HCT116 (cell line): ENCODE results near the gene HUS1B. TPM values are rescaled to one million over a fixed set of nuclear protein-coding genes. Genes with fewer than 3 reads are reported as not detected.

Source experiments
- ATAC-seq: fragments of 200-7000 bp; cut with Tn5 transposase; 2 replicates; pipeline ENCODE4 v1.9.1; 2020; ENCODE audit warnings: mild to moderate bottlenecking, moderate library complexity
- BruUV-seq: library from RNA; stranded (reverse); fragments of 400-500 nt; replicated peaks from 2 replicates; lab custom pipeline; 2021; lab: Mats Ljungman, UMichigan
- CTCF ChIA-PET: fragments of 300-600 bp; sonication (Branson Sonifier 250); formaldehyde crosslinking; loops from one replicate; lab custom pipeline; 2021; ENCODE audit warnings: antibody characterized with exemption; lab: Charles Lee
- POLR2A ChIA-PET: fragments of 300-600, 350-600 bp; sonication (Branson Sonifier 250); formaldehyde crosslinking; loops from one replicate; lab custom pipeline; 2021; ENCODE audit warnings: antibody characterized with exemption; lab: Charles Lee
- RAD21 ChIA-PET, 2 experiments: fragments of 300-600 bp; sonication (Branson Sonifier 250); formaldehyde crosslinking; loops; one replicate each; lab custom pipeline; 2023; ENCODE audit warnings: low total read pairs in 2 of 2; ENCODE audit not compliant: uncharacterized antibody in 2 of 2, unreplicated experiment in 2 of 2, low non-redundant PET in 1 of 2; lab: Charles Lee
- DNase-seq: peaks from one replicate; pipeline ENCODE4 v3.0.0-alpha.2; 2010; ENCODE audit warnings: low read depth, low spot score
- H2AFZ ChIP-seq: fragments of 200-600 bp; shearing (Covaris generic), sonication (generic); 2 replicates; pipeline ENCODE4 v1.6.1; 2017; ENCODE audit warnings: low read depth, mixed run types, mixed read lengths, antibody characterized with exemption, low read length; ENCODE audit not compliant: poor library complexity, severe bottlenecking
- H3K27ac ChIP-seq: 2 replicates; pipeline ENCODE4 v1.5.1; 2012; ENCODE audit warnings: low read depth, low read length
- H3K27me3 ChIP-seq: fragments of 200-600 bp; sonication (generic); 2 replicates; pipeline ENCODE4 v1.6.1; 2016; ENCODE audit warnings: mixed run types, low read length, mixed read lengths; ENCODE audit not compliant: insufficient read depth
- H3K36me3 ChIP-seq, 2 experiments: fragments of 200-500 bp in 1 of 2; fragments of 200-600 bp in 1 of 2; sonication (Bioruptor generic) in 1 of 2; sonication (generic) in 1 of 2; 2 replicates each; pipeline versions ENCODE4 v1.5.1 to v1.6.1; 2014 to 2016; ENCODE audit warnings: low read length in 2 of 2, inconsistent platforms in 1 of 2, mixed read lengths in 1 of 2, mixed run types in 1 of 2; ENCODE audit not compliant: insufficient read depth in 2 of 2, control insufficient read depth in 1 of 2
- H3K4me1 ChIP-seq, 2 experiments: fragments of 200-600 bp in 1 of 2; sonication (generic) in 1 of 2; 2 replicates each; pipeline versions ENCODE4 v1.5.1 to v1.6.1; 2012 to 2017; ENCODE audit warnings: low read length in 2 of 2, inconsistent platforms in 1 of 2, mild to moderate bottlenecking in 1 of 2, mixed read lengths in 1 of 2, mixed run types in 1 of 2, moderate library complexity in 1 of 2; ENCODE audit not compliant: insufficient read depth in 2 of 2, control insufficient read depth in 1 of 2
- H3K4me2 ChIP-seq: fragments of 200-600 bp; sonication (generic); 2 replicates; pipeline ENCODE4 v1.6.1; 2017; ENCODE audit warnings: mixed run types, low read length, mixed read lengths
- H3K4me3 ChIP-seq, 2 experiments: fragments of 200-600 bp in 1 of 2; sonication (generic) in 1 of 2; replicated peaks in 1 of 2; 2 replicates each; pipeline ENCODE4 v1.5.1; 2011 to 2016; ENCODE audit warnings: low read length in 2 of 2, control low read depth in 1 of 2, low read depth in 1 of 2, mild to moderate bottlenecking in 1 of 2, mixed read lengths in 1 of 2, mixed run types in 1 of 2
- H3K79me2 ChIP-seq: fragments of 200-600 bp; sonication (generic); 2 replicates; pipeline ENCODE4 v1.6.1; 2017; ENCODE audit warnings: mild to moderate bottlenecking, mixed run types, low read length, moderate library complexity, mixed read lengths; ENCODE audit not compliant: insufficient read depth
- H3K9ac ChIP-seq: fragments of 200-600 bp; sonication (generic); 2 replicates; pipeline ENCODE4 v1.6.1; 2016; ENCODE audit warnings: low read length, mixed read lengths
- H3K9me2 ChIP-seq: fragments of 200-600 bp; sonication (generic), shearing (Covaris generic); 2 replicates; pipeline ENCODE4 v1.6.1; 2017; ENCODE audit warnings: mixed run types, mild to moderate bottlenecking, moderate library complexity; ENCODE audit not compliant: insufficient read depth
- H3K9me3 ChIP-seq, 2 experiments: fragments of 200-500 bp in 1 of 2; fragments of 200-600 bp in 1 of 2; sonication (Bioruptor generic) in 1 of 2; sonication (generic) in 1 of 2; 2 replicates each; pipeline ENCODE4 v1.6.1; 2014 to 2017; ENCODE audit warnings: low read length in 2 of 2, mixed read lengths in 2 of 2, inconsistent platforms in 1 of 2, low read depth in 1 of 2, mild to moderate bottlenecking in 1 of 2, mixed run types in 1 of 2, moderate library complexity in 1 of 2; ENCODE audit not compliant: control insufficient read depth in 1 of 2, insufficient read depth in 1 of 2
- H4K20me1 ChIP-seq: fragments of 200-600 bp; sonication (generic), shearing (Covaris generic); 2 replicates; pipeline ENCODE4 v1.6.1; 2017; ENCODE audit warnings: mixed run types, mild to moderate bottlenecking, moderate library complexity; ENCODE audit not compliant: insufficient read depth
- CBX3 ChIP-seq: IDR thresholded peaks from 2 replicates; pipeline ENCODE4 v1.6.1; 2012; ENCODE audit warnings: low read depth
- EGR1 ChIP-seq: IDR thresholded peaks from 2 replicates; pipeline ENCODE4 v1.6.1; 2012; ENCODE audit warnings: low read depth
- ELF1 ChIP-seq: IDR thresholded peaks from 2 replicates; pipeline ENCODE4 v1.6.1; 2012; ENCODE audit warnings: low read depth, borderline replicate concordance
- EZH2 ChIP-seq: fragments of 200-600 bp; sonication (generic); IDR thresholded peaks from 2 replicates; pipeline ENCODE4 v1.6.1; 2017; ENCODE audit warnings: antibody characterized with exemption, mixed run types
- EZH2phosphoT487 ChIP-seq: fragments of 200-600 bp; IDR thresholded peaks from 2 replicates; pipeline ENCODE4 v1.6.1; 2018; ENCODE audit warnings: antibody characterized with exemption, borderline replicate concordance
- FOSL1 ChIP-seq: IDR thresholded peaks from 2 replicates; pipeline ENCODE4 v1.6.1; 2012; ENCODE audit warnings: low read depth
- JUND ChIP-seq: IDR thresholded peaks from 2 replicates; pipeline ENCODE4 v1.6.1; 2012
- POLR2AphosphoS5 ChIP-seq: IDR thresholded peaks from 2 replicates; pipeline ENCODE4 v1.6.1; 2011; ENCODE audit warnings: mild to moderate bottlenecking, low read depth, low read length, moderate library complexity
- RAD21 ChIP-seq: IDR thresholded peaks from 2 replicates; pipeline ENCODE4 v1.6.1; 2012; ENCODE audit warnings: low read depth, mild to moderate bottlenecking
- SIN3A ChIP-seq: IDR thresholded peaks from 2 replicates; pipeline ENCODE4 v1.6.1; 2012; ENCODE audit warnings: low read depth
- SP1 ChIP-seq: IDR thresholded peaks from 2 replicates; pipeline ENCODE4 v1.6.1; 2012; ENCODE audit warnings: low read depth
- SRF ChIP-seq: IDR thresholded peaks from 2 replicates; pipeline ENCODE4 v1.6.1; 2012; ENCODE audit warnings: low read depth
- TCF7L2 ChIP-seq: IDR thresholded peaks from 2 replicates; pipeline ENCODE4 v1.7.0; 2011; ENCODE audit warnings: borderline replicate concordance, inconsistent platforms; ENCODE audit not compliant: insufficient read depth, insufficient read length; ENCODE audit errors: extremely low read depth
- YY1 ChIP-seq: IDR thresholded peaks from 2 replicates; pipeline ENCODE4 v1.6.1; 2011; ENCODE audit warnings: low read length, low read depth, moderate library complexity, mild to moderate bottlenecking; ENCODE audit not compliant: insufficient replicate concordance; ENCODE audit errors: extremely low read depth
- ZNF274 ChIP-seq: fragments of 200-500 bp; sonication (Bioruptor generic); IDR thresholded peaks from 2 replicates; pipeline ENCODE4 v1.6.1; 2014; ENCODE audit warnings: mild to moderate bottlenecking, low read depth, low read length, inconsistent platforms
- intact Hi-C: fragments of 100-400 bp; cut with micrococcal nuclease; formaldehyde crosslinking; loops from 2 replicates; pipeline ENCODE4 v1.10.0; 2022
- total RNA-seq: library from RNA; stranded (reverse); gene quantifications from one replicate; pipeline ENCODE4 v1.2.1, GENCODE V29; 2021; ENCODE audit not compliant: unreplicated experiment
- TF ChIP-seq, protein P1 (sequence below), 3 experiments: fragments of 200-600 bp in 1 of 3; sonication (generic) in 1 of 3; IDR thresholded peaks in 2 of 3; conservative IDR thresholded peaks in 1 of 3; 2 replicates each; pipeline ENCODE4 v1.5.1; 2012 to 2017; ENCODE audit warnings: low read depth in 2 of 3, low read length in 2 of 3, antibody characterized with exemption in 1 of 3, borderline replicate concordance in 1 of 3, control low read depth in 1 of 3, mild to moderate bottlenecking in 1 of 3, mixed read lengths in 1 of 3, mixed run types in 1 of 3, moderate library complexity in 1 of 3; ENCODE audit not compliant: insufficient read depth in 1 of 3
- TF ChIP-seq, protein P2 (sequence below): IDR thresholded peaks from 2 replicates; pipeline ENCODE4 v1.6.1; 2011; ENCODE audit warnings: mild to moderate bottlenecking, low read length, moderate library complexity; ENCODE audit not compliant: insufficient replicate concordance; ENCODE audit errors: extremely low read depth
- TF ChIP-seq, protein P3 (sequence below): IDR thresholded peaks from 2 replicates; pipeline ENCODE4 v1.6.1; 2012; ENCODE audit warnings: low read depth
- TF ChIP-seq, protein P4 (sequence below): IDR thresholded peaks from 2 replicates; pipeline ENCODE4 v1.6.1; 2012

Gene HUS1B
- total RNA-seq, 1 experiment from 2014 or later = 0.76 TPM

DNA sequence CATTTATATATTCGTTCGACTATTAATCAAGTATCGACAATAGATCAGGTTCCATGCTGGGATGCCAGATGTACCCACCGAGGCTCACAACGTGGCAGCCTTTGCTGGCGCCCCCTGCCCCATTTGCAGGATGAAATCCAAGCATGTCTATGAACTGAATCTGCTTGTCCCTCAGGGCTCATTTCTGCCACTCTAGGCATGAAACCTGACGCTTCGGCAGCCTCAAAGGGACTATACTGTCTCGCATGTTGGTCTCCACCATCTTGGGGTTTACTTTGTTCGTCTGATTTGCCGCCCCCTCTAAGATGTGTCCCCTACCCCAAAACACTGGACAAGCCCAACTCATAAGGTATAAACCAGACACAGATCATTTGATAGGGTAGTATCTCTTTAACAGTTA lies 36.7 kb downstream of the HUS1B start:
- no peak for TF ChIP-seq EZH2
- no peak for TF ChIP-seq POLR2AphosphoS5
- TF ChIP-seq, protein P1, sequence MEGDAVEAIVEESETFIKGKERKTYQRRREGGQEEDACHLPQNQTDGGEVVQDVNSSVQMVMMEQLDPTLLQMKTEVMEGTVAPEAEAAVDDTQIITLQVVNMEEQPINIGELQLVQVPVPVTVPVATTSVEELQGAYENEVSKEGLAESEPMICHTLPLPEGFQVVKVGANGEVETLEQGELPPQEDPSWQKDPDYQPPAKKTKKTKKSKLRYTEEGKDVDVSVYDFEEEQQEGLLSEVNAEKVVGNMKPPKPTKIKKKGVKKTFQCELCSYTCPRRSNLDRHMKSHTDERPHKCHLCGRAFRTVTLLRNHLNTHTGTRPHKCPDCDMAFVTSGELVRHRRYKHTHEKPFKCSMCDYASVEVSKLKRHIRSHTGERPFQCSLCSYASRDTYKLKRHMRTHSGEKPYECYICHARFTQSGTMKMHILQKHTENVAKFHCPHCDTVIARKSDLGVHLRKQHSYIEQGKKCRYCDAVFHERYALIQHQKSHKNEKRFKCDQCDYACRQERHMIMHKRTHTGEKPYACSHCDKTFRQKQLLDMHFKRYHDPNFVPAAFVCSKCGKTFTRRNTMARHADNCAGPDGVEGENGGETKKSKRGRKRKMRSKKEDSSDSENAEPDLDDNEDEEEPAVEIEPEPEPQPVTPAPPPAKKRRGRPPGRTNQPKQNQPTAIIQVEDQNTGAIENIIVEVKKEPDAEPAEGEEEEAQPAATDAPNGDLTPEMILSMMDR (IDR thresholded peaks at IDR 0.05 in 2 of 3, conservative IDR thresholded peaks at IDR 0.05 in 1 of 3; ENCODE audit: borderline replicate concordance in 1 of 3, insufficient read depth in 1 of 3, low read depth in 2 of 3, low read length in 2 of 3) = no peak
- TF ChIP-seq, protein P2, sequence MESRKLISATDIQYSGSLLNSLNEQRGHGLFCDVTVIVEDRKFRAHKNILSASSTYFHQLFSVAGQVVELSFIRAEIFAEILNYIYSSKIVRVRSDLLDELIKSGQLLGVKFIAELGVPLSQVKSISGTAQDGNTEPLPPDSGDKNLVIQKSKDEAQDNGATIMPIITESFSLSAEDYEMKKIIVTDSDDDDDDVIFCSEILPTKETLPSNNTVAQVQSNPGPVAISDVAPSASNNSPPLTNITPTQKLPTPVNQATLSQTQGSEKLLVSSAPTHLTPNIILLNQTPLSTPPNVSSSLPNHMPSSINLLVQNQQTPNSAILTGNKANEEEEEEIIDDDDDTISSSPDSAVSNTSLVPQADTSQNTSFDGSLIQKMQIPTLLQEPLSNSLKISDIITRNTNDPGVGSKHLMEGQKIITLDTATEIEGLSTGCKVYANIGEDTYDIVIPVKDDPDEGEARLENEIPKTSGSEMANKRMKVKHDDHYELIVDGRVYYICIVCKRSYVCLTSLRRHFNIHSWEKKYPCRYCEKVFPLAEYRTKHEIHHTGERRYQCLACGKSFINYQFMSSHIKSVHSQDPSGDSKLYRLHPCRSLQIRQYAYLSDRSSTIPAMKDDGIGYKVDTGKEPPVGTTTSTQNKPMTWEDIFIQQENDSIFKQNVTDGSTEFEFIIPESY = no peak
- TF ChIP-seq SP1 = no peak
- no peak for TF ChIP-seq JUND
- no peak for TF ChIP-seq EGR1
- TF ChIP-seq FOSL1 = no peak
- TF ChIP-seq, protein P3, sequence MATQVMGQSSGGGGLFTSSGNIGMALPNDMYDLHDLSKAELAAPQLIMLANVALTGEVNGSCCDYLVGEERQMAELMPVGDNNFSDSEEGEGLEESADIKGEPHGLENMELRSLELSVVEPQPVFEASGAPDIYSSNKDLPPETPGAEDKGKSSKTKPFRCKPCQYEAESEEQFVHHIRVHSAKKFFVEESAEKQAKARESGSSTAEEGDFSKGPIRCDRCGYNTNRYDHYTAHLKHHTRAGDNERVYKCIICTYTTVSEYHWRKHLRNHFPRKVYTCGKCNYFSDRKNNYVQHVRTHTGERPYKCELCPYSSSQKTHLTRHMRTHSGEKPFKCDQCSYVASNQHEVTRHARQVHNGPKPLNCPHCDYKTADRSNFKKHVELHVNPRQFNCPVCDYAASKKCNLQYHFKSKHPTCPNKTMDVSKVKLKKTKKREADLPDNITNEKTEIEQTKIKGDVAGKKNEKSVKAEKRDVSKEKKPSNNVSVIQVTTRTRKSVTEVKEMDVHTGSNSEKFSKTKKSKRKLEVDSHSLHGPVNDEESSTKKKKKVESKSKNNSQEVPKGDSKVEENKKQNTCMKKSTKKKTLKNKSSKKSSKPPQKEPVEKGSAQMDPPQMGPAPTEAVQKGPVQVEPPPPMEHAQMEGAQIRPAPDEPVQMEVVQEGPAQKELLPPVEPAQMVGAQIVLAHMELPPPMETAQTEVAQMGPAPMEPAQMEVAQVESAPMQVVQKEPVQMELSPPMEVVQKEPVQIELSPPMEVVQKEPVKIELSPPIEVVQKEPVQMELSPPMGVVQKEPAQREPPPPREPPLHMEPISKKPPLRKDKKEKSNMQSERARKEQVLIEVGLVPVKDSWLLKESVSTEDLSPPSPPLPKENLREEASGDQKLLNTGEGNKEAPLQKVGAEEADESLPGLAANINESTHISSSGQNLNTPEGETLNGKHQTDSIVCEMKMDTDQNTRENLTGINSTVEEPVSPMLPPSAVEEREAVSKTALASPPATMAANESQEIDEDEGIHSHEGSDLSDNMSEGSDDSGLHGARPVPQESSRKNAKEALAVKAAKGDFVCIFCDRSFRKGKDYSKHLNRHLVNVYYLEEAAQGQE = no peak
- TF ChIP-seq SIN3A = no peak
- TF ChIP-seq ZNF274 = no peak
- no peak for TF ChIP-seq ELF1
- TF ChIP-seq, protein P4, sequence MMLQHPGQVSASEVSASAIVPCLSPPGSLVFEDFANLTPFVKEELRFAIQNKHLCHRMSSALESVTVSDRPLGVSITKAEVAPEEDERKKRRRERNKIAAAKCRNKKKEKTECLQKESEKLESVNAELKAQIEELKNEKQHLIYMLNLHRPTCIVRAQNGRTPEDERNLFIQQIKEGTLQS = no peak
- TF ChIP-seq EZH2phosphoT487 = no peak
- TF ChIP-seq TCF7L2 = no peak
- TF ChIP-seq YY1 = no peak
- TF ChIP-seq RAD21 = no peak
- no peak for TF ChIP-seq CBX3
- TF ChIP-seq SRF = no peak
- Histone ChIP-seq H3K36me3 (no peaks in the 10 kb centered on the region), H3K4me2 (no peak overlapping the region), H3K9ac (no peak overlapping the region), H3K9me2 (no peaks in the 10 kb centered on the region), H3K79me2 (no peaks in the 10 kb centered on the region), H3K4me1 (no peaks in the 10 kb centered on the region), H3K9me3 (no peaks in the 10 kb centered on the region), H4K20me1 (no peaks in the 10 kb centered on the region), H2AFZ (no peak overlapping the region), H3K4me3 (no peak overlapping the region), H3K27ac (no peak overlapping the region), H3K27me3 (no peaks in the 10 kb centered on the region)
- CTCF ChIA-PET = no interaction called here
- intact Hi-C loops = loop anchor here (10.0 kb wide), 1 partner anchor 165 kb away; no protein-coding TSS in a partner anchor
- POLR2A ChIA-PET = no interaction called here
- DNase-seq = no peak
- RAD21 ChIA-PET = no interaction called here
- no peak for ATAC-seq
- no TSS peak for BruUV-seq
